Epithelial cell of esophagus (primary cell): ENCODE results near the gene RAPGEF3.

Source experiments
- DNase-seq: peaks from one replicate; pipeline ENCODE4 v3.0.0; 2010; ENCODE audit warnings: low read depth
- H3K4me3 ChIP-seq: 2 replicates; pipeline ENCODE4 v1.5.1; 2011; ENCODE audit warnings: mild to moderate bottlenecking, low read length, control low read depth
- CTCF ChIP-seq: IDR thresholded peaks from 2 replicates; pipeline ENCODE4 v1.5.1; 2011; ENCODE audit warnings: low read depth, mild to moderate bottlenecking, low read length, control low read depth, inconsistent platforms; ENCODE audit not compliant: insufficient read depth; ENCODE audit errors: missing control alignments

RAPGEF3 gene

GRCh38 chr12:47715877-47716548 is 42.7 kb downstream of the RAPGEF3 start:
- DNase-seq, result no peak
- no peak for TF ChIP-seq CTCF
- no peak overlapping the region for H3K4me3 ChIP-seq

GRCh38 chr12:47715393-47715876 is 43.2 kb downstream of the RAPGEF3 start:
- H3K4me3 ChIP-seq, result no peak overlapping the region
- DNase-seq, result peak; percentile 82
- peak; percentile 79 for TF ChIP-seq CTCF

- no peak for TF ChIP-seq CTCF
- H3K4me3 ChIP-seq, result no peak overlapping the region
- DNase-seq, result no peak
Observed at GRCh38 chr12:47714826-47715386, 43.8 kb downstream of the RAPGEF3 start.

GRCh38 chr12:47712171-47712570 is 46.5 kb downstream of the RAPGEF3 start:
- no peak for DNase-seq
- no peak for TF ChIP-seq CTCF
- H3K4me3 ChIP-seq, result no peak overlapping the region

- DNase-seq, result no peak
- no peak overlapping the region for H3K4me3 ChIP-seq
- no peak for TF ChIP-seq CTCF
Observed at GRCh38 chr12:47711448-47711847, 47.2 kb downstream of the RAPGEF3 start.

GRCh38 chr12:47710278-47710677 is 48.4 kb downstream of the RAPGEF3 start:
- no peak overlapping the region for H3K4me3 ChIP-seq
- no peak for TF ChIP-seq CTCF
- no peak for DNase-seq

- H3K4me3 ChIP-seq, result no peak overlapping the region
- TF ChIP-seq CTCF, result no peak
- no peak for DNase-seq
Observed at GRCh38 chr12:47709671-47710070, 49.0 kb downstream of the RAPGEF3 start.
